GM10847 (cell line): ENCODE data around the gene KCNK16.

Source experiments
- POLR2A ChIP-seq: IDR thresholded peaks from 2 replicates; pipeline ENCODE4 v1.6.1; 2011; ENCODE audit not compliant: insufficient read length; ENCODE audit errors: extremely low read depth

The KCNK16 gene

DNA sequence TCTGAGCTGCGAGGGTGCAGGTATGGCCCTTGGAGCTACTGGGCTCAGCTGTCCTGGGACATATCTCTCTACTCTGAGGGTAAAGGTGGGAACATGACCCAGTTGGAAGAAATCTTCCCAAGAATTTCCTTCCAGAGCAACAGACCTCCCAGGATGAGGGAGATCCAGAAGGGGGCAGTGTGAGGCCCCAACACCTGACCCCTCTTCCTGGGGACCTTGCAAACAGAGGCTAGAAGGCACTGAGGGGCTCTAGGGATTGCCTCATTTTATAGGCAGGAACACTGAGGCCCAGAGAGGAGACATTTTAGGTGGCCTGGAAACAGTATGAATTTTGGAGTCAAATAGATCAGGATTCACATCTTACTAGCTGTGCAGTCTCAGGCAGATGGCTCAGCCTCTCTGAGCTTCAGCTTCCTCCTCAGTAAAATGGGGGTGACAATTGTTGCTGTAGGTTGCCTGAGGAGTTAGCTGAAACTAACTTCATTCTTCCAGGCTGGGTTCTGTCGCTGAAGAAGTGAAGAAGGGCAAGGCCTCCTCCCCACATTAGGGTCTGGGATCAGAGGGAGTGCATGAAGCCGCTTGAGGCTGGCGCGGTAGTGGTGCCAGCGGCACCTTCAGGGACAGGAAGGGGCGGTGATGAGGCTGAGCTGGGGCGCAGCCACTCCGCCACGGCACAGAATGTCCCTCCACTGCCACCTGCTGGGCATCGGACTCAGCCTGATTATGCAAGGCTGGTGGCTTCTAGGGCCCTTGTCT is 19.7 kb downstream of the KCNK16 start:
- no peak for TF ChIP-seq POLR2A

DNA sequence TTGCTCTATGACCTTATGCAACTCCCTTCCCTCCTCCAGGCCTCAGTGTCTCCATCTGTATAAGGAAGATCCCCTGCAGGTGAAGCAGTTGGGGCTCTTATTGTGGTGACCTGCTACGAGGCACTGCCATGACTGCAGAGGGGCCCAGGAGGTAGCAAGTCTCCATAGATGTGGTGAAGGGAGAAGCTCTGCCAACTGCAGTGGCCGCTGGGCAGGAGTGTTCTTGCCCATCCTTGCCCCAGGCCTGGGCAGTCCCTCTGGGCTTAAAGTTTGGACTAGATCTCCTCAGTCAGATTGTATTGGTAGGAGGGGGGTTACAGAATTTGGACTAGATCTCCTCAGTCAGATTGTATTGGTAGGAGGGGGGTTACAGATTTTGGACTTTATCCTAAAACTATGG is 20.5 kb downstream of the KCNK16 start:
- TF ChIP-seq POLR2A: no peak

DNA sequence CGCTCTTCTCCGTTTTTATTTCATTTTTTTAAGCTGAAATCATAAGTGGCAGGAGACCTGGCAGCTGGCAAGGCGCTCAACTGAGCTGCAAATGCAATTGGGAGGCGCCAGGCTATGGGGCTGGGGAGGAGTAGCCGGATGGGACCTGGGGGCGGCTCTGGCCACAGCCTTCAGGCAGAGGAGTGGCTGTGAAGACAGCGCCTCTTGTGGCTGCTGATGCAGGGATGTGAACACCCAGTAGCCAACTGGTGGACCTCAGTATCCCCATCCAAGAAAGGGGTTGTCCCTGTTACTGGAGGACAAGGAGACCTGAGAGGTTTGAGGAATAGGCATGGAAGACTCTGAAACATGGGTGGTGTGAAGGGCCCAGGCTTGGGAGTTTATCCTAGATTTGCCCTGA is 20.9 kb downstream of the KCNK16 start:
- no peak for TF ChIP-seq POLR2A

DNA sequence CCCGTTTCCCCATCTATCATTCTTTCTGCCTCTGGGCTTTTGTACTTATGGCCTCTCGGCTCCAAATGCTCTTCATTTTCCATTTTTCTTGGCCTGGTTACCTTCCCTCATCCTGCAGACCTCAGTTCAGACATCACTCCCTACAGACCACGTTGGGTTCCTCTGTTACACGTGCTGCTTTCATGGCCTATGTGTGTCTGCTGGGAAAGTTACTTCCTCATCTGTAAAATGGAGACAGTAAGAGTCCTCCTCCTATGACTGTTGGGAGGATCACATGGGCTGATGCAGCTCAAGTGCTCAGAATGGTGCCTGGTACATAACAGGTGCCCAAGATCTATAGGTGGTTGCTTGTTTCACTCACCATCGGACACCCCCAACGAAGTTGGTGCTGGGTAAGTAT is 21.8 kb downstream of the KCNK16 start:
- no peak for TF ChIP-seq POLR2A

DNA sequence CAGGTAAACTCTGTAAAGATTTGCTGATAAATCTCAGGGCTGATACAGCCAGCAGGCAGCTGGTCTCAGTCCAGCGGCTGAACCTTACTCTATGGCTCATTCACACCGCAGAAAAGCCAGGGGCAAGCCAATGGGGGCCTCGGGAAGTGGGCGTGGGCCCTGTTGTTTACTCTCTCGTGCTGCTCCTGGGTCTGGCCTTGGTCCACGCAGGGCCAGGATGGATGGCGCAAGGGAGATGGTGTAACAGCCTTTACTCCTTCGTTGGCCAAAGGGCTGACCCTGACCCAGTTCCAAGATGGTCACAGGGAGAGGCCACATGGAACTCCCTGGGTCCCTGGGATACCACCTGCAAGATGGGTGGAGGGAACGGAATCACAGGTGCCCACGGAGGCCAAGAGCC is 24.4 kb downstream of the KCNK16 start:
- no peak for TF ChIP-seq POLR2A

DNA sequence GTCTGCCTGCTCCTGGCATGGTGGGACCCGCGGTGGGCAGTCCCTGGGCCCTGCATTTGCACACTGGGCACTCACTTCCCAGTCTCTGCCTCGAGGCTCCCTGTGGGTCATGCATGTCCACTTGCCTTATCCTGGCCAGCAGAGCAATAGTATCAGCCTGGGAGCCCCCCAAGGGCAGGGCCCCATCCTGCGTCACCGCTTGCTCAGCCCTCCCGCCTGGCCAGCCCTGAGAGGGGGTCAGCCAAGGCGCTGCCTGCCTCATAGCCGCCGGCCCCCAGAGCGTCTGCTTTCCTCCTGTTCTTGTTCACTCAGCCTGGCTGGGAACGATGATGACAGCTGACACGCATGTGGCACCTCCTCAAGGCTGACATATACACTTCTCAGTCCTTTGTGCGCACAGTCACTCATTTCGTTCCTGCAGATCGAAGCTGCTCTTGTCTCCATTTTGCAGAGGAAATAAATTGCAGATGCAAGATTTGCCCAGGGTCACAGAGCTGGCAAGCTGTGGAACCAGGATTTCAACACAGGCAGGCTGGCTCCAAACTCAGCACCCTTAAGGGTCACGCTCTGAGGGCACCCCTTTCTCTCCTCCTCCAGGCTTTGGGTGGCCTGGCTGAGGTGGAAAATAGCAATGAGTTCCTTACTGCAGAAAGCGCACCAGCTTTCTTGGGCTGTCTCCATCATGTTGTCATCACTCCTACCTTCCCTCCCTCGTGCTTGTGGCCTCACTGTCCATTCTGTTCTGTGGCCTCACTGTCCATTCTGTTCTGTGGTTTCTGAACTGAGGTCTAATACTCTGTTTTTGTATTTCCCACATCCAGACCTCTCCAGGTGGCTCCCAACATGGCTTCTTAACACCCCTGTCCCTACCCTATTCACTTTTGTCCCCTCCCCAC is 25.5 kb downstream of the KCNK16 start:
- TF ChIP-seq POLR2A: no peak

DNA sequence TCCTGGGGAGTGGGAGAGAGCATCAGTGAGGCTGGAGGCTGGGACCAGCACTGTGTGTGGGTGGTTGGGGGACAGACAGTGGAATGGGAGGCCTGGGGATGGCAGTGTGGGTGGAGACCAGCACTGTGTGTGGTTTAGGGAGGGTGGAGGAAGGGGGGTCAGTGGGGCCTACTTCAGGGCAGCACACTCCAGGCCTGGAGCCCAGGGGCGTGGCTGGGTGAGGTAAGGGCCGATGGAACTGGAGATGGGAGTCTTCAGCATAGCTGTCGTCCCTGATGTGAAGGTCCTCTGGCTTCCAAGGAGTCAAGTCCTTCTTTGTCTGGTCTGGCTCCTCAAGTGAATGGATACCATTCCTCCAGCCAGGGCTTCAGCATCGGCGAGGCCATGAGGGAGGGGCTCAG is 26.9 kb downstream of the KCNK16 start:
- no peak for TF ChIP-seq POLR2A

DNA sequence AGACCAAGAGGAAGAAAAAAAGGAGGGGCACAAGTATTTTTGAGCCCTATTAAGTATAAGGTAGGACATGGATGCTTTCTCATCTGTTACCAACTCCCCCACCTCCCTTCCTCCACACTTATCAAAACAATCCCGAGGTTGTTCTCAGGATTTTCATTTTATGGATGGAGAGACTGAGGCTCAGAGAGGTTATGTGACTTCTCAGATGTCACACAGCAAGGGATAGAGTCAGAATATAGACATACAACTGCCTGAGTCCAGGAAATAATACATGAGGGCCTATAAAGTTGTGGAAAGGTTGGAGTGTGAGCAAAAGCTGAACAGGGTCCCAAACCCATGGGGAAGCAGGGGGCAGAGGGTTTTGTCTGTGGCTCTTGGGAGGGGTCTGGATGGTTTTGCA is 27.6 kb downstream of the KCNK16 start:
- no peak for TF ChIP-seq POLR2A

DNA sequence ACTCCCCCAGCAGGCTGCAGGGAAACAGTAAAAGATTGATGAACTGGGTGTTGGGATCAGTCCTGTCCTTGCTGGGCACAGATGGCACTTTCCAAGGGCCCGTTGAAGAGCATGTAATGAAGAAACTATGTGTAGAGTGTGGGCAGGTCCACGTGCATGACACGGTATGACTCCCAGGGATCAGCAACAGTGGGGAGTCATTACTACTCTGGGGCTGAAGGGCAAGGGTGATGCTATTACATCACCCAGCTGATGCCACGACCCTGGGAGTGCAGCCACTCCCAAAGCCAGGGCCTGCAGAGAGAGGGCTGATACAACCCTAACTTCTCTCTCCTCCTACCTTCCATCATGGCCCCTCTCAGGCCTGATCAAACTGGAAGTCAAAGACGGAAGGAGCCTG is 28.4 kb downstream of the KCNK16 start:
- TF ChIP-seq POLR2A: no peak

DNA sequence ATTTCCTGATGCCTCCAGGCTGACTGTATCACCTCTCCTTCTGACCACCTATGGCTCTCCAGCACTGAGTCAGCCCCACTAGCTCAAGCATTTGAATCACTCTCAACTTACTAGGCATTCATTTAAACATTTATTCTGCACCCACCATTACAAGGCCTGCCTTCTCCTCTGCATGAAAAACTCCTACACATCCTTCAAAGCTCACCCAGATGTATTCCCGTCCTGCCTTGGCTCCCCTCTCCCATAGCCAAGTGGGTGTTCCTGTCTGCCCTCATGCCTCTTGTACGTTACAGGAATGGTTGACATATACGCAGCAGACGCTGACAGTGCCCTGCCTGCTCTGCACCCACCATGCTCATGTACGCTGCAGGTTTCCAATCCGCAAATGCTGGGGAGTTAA is 29.9 kb downstream of the KCNK16 start:
- no peak for TF ChIP-seq POLR2A

DNA sequence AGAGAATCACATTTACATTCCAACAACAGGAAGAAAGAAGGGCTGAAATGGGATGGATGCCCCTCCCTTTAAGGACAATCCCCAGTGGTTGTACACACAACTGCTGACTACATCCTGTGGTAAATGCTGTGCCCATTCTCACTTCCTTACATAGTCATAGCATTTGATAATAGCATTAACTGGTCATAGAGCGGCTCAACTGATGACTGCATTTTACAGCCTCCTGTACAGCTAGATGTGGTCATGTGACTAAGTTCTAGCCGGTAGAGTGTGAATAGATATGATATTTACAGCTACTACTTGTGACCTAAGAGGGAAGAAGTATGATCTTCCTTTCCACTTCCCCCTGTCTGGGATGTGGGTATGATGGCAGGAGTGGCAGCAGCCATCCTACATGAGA is 33.0 kb downstream of the KCNK16 start:
- TF ChIP-seq POLR2A: no peak

DNA sequence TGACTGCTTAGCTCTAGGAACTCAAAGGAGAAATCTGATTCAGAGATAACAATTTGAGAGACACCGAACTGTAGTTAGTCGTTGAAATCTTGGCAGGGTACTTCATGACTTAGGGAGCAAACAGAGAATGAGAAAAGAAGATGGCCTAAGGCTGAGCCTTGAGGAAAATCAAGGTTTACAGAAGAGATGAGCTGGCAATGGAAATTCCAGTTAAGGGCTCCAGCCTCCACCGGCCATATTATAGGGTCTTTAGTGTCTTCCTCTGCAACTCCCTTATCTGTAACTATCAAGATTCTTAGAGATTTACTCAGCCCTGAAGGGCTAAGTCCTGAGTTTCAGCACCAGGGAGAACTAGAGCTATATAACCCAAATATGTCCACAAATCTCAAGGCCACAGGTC is 34.9 kb downstream of the KCNK16 start:
- TF ChIP-seq POLR2A: no peak

DNA sequence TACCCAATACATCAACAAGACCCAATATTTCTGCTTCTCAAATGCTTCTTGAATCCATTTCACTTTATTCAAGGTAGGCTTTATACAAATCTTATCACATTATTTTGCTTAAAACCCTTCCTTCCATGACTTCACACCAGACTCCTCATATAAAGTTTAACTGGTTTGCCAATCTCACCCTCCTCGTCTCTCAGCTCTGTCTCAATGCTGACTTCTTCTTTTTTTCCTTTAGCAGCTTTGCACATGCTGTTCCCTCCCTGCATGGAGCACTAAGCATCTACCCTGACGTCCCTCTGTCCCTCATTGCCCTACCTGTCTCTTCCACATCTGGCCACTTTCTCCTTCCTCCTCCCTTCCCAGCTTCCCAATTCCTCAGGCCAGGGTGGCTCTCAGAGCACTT is 39.7 kb downstream of the KCNK16 start:
- TF ChIP-seq POLR2A: no peak

DNA sequence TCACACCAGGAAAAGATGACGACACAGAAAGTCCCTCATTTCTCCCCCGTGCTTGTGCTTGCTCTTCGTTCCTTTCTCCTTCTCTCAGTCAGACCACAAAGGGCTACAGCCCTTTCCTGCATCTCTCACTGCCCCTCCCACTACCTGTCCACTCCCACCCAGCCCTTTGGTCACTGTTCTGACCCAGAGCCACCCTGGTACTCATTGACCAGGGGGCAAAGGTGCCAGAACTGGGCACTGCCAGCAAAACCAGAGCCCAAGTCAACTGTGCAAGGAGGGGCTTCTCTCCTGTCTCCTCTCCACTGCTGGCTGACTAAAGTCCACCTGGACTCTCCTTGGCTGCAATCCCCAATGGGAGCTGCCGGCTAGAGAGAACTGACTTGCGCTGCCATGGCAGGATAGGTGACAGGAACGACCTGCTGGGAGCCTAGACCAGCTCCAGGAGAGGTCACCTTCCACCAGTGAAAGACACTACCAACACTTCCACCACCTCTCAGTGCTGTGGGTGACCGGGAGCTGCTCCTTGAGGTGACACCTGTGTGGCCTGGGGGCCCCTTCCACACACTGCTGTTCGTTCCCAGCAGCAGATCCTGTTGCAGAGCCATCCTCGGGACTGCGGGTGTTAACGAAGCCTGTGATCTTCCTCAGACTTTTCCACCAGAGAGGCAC is 41.1 kb downstream of the KCNK16 start:
- TF ChIP-seq POLR2A: no peak

DNA sequence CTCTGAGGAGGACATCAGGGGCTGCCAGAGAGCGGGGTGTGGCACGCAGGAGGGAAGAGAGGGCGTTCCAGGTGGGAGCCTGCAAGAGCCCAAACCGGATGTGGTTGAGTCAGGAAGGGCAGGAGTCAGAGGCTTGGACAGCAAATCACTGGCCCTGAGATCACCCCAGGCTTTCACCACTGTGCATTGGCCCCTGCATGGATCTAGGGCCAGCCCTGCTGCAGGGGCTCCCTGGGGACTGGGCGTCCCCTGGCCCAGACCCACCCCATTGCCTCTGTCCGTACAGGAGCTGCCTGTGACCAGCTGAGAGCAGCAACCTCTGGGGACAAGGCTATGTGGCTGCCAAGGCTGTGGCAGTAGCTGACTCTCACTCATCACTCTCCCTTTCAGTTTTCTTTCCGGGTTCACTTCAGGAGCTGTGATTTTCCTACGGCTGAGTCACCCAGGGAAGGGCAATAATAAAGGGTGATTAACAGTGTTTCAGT is 42.2 kb downstream of the KCNK16 start:
- no peak for TF ChIP-seq POLR2A

DNA sequence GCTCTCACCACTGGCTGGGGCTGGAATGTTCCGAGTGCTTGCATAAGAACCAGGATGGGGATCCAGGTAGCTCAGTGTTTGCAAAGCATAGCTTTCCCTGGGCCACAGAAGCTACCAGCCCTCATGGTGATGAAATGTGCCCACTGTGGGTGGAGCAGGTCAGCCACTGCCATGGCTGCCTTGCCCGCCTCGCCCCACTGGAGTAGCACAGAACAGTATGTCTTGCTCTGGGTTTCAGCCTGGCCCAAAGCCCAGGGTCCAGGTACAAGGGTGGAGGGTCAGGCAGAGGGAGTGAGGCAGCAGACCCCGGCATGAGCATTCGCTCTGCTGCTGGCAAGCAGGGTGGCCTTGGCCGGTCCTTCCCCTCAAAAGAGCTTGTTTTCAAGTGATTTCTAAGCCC is 43.0 kb downstream of the KCNK16 start:
- TF ChIP-seq POLR2A: no peak

DNA sequence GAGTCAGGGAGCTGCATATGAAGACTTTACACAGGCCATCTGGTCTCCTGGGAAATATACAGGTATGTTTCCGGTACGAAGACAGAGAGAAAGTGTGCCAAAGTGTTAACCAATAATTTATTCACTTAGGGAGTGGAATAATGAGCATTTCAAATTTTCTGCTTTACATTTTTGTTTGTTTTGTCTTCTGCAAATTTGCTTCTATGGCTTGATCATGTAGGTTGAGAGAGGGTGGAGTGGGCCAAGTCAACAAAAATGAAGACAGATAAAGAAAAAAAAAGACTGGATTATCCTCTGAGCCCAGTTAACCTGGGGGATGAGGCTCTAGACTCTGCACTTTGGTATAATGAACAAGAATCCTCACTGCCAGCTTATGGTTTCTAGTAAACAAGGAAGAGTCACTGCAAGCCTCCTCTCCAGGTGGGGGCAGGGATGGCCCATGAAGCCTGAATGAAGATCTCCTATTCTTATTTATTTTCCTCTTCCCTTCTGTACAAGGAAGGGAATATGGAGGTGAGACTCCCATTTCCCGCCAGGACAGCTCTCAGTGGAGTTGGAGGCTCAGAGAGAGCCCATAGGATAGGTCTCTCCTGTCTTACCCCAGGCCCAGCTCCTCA is 46.0 kb downstream of the KCNK16 start:
- no peak for TF ChIP-seq POLR2A
